ENCODE measurements around the gene RFESD. TPM values are rescaled to one million over a fixed set of nuclear protein-coding genes. Genes with fewer than 3 reads are reported as not detected.

Gene RFESD
- total RNA-seq, 1 experiment from 2014 or later: 1.9 TPM

GRCh38 chr5:95707055-95707454, 60.5 kb downstream of the RFESD start:
- no peak for DNase-seq (ENCODE audit: low read depth)

Other genes starting within 250 kb of the RFESD start
- 88.0 and 98.6 TPM in 2 replicates for gene SKIC3, start 91.8 kb upstream of the RFESD start, total RNA-seq (2014; rRNA removed)
- 10.0 and 10.4 TPM in 2 replicates for gene ARSK, start 91.7 kb upstream of the RFESD start, total RNA-seq (2014; rRNA removed)
- gene GPR150, start 26.7 kb upstream of the RFESD start, total RNA-seq (2014; rRNA removed): 1.3 and 1.6 TPM in 2 replicates
- 1.4 and 1.7 TPM in 2 replicates for gene SPATA9, start 36.2 kb downstream of the RFESD start, total RNA-seq (2014; rRNA removed)
- gene RHOBTB3, start 84.6 kb downstream of the RFESD start, total RNA-seq (2014; rRNA removed): 285 and 300 TPM in 2 replicates
- 108 and 119 TPM in 2 replicates for gene GLRX, start 175.9 kb downstream of the RFESD start, total RNA-seq (2014; rRNA removed)

Data from LHCN-M2 (cell line).